DND-41 (cell line): ENCODE results near the gene SLC25A44.

Experiments used
- EZH2 ChIP-seq: IDR thresholded peaks from 3 replicates; pipeline ENCODE4 v1.6.1; 2012; ENCODE audit warnings: borderline replicate concordance, low read depth, mild to moderate bottlenecking, moderate library complexity, low read length, inconsistent platforms; ENCODE audit not compliant: severe bottlenecking
- TF ChIP-seq, protein P1 (sequence below): IDR thresholded peaks from 2 replicates; pipeline ENCODE4 v1.5.1; 2012; ENCODE audit warnings: borderline replicate concordance, low read length, moderate library complexity, mild to moderate bottlenecking; ENCODE audit not compliant: poor library complexity, severe bottlenecking; ENCODE audit errors: extremely low read depth

GRCh38 chr1:156230473-156230837 lies 36.6 kb downstream of the SLC25A44 start:
- TF ChIP-seq, protein P1, sequence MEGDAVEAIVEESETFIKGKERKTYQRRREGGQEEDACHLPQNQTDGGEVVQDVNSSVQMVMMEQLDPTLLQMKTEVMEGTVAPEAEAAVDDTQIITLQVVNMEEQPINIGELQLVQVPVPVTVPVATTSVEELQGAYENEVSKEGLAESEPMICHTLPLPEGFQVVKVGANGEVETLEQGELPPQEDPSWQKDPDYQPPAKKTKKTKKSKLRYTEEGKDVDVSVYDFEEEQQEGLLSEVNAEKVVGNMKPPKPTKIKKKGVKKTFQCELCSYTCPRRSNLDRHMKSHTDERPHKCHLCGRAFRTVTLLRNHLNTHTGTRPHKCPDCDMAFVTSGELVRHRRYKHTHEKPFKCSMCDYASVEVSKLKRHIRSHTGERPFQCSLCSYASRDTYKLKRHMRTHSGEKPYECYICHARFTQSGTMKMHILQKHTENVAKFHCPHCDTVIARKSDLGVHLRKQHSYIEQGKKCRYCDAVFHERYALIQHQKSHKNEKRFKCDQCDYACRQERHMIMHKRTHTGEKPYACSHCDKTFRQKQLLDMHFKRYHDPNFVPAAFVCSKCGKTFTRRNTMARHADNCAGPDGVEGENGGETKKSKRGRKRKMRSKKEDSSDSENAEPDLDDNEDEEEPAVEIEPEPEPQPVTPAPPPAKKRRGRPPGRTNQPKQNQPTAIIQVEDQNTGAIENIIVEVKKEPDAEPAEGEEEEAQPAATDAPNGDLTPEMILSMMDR: no peak
- TF ChIP-seq EZH2: no peak
